ENCODE measurements around the gene STK11.

STK11 gene

GRCh38 chr19:1226522-1227303, 21.1 kb downstream of the STK11 start:
- no peak for DNase-seq

GRCh38 chr19:1227304-1228054, 21.9 kb downstream of the STK11 start:
- DNase-seq: no peak

- no peak for DNase-seq
These were observed 22.8 kb downstream of the STK11 start for GRCh38 chr19:1228161-1228957.

GRCh38 chr19:1229056-1229923, 23.7 kb downstream of the STK11 start:
- no peak for DNase-seq

- DNase-seq: no peak
These were observed 24.6 kb downstream of the STK11 start for GRCh38 chr19:1229924-1230782.

GRCh38 chr19:1230783-1231489, 25.4 kb downstream of the STK11 start:
- no peak for DNase-seq

GRCh38 chr19:1231729-1232637, 26.4 kb downstream of the STK11 start:
- DNase-seq: no peak

- DNase-seq: no peak
These were observed 27.1 kb downstream of the STK11 start for GRCh38 chr19:1232652-1233072.

- DNase-seq: no peak
These were observed 27.6 kb downstream of the STK11 start for GRCh38 chr19:1233115-1233667.

GRCh38 chr19:1234051-1234954, 28.7 kb downstream of the STK11 start:
- DNase-seq: no peak

- DNase-seq: no peak
These were observed 29.4 kb downstream of the STK11 start for GRCh38 chr19:1234955-1235380.

- DNase-seq: no peak
These were observed 30.3 kb downstream of the STK11 start for GRCh38 chr19:1235625-1236538.

GRCh38 chr19:1236576-1236975, 31.0 kb downstream of the STK11 start:
- DNase-seq: no peak

- peak; percentile 76 for DNase-seq
These were observed 31.6 kb downstream of the STK11 start for GRCh38 chr19:1237027-1237659.

- peak; percentile 65 for DNase-seq
These were observed 32.3 kb downstream of the STK11 start, which contains the start of gene CBARP for GRCh38 chr19:1237754-1238368. TSS of gene CBARP (minus strand) at chr19:1238005. CDS start at chr19:1236100, 1,905 bp downstream.
